Upper lobe of left lung (tissue), 6 donors: Measurements from ENCODE around the gene RPS14. TPM values are rescaled to one million over a fixed set of nuclear protein-coding genes. Genes with fewer than 3 reads are reported as not detected.
A peak's percentile ranks its signal among the peaks of the same experiment; 100 is the strongest.

ENCODE experiments used
- ATAC-seq, 2 donors: fragments of 200-7000 bp; cut with Tn5 transposase; one replicate each; pipeline ENCODE4 v1.9.1; 2022; ENCODE audit warnings: mild to moderate bottlenecking in 2 of 2, moderate library complexity in 2 of 2; ENCODE audit not compliant: low FRiP score in 2 of 2
- DNase-seq, 2 donors: peaks; one replicate each; pipeline ENCODE4 v3.0.0-alpha.2; 2019 to 2020
- H3K27ac ChIP-seq, 4 donors: fragments of 200-600 bp; sonication (generic); one replicate each; pipeline ENCODE4 v1.5.1; 2016 to 2019
- H3K27me3 ChIP-seq, 4 donors: fragments of 200-600 bp; sonication (generic); one replicate each; pipeline ENCODE4 v1.5.1; 2017 to 2019
- H3K36me3 ChIP-seq, 4 donors: fragments of 200-600 bp; sonication (generic); one replicate each; pipeline ENCODE4 v1.5.1; 2016 to 2019
- H3K4me1 ChIP-seq, 4 donors: fragments of 200-600 bp; sonication (generic); one replicate each; pipeline ENCODE4 v1.5.1; 2018 to 2019
- H3K4me3 ChIP-seq, 4 donors: fragments of 200-600 bp; sonication (generic); one replicate each; pipeline ENCODE4 v1.5.1; 2017 to 2019; ENCODE audit warnings: mild to moderate bottlenecking in 2 of 4, moderate library complexity in 1 of 4
- H3K9me3 ChIP-seq, 4 donors: fragments of 200-600 bp; sonication (generic); one replicate each; pipeline ENCODE4 v1.5.1; 2018 to 2019
- CTCF ChIP-seq, 6 experiments: fragments of 450-650 bp in 4 of 6; fragments of 200-600 bp in 2 of 6; sonication (generic) in 2 of 6; IDR thresholded peaks; one replicate each; pipeline ENCODE4 v1.5.1; 2016 to 2019; ENCODE audit warnings: antibody characterized with exemption in 6 of 6
- EP300 ChIP-seq, 4 donors: sonication (generic); formaldehyde crosslinking; IDR thresholded peaks; one replicate each; pipeline ENCODE4 v1.5.1; 2017; ENCODE audit warnings: antibody characterized with exemption in 4 of 4, control low read depth in 2 of 4
- POLR2A ChIP-seq, 4 donors: fragments of 450-650 bp; IDR thresholded peaks; one replicate each; pipeline ENCODE4 v1.5.1; 2016 to 2017; ENCODE audit warnings: antibody characterized with exemption in 4 of 4, mild to moderate bottlenecking in 2 of 4
- POLR2AphosphoS5 ChIP-seq, 2 donors: sonication (generic); formaldehyde crosslinking; IDR thresholded peaks; one replicate each; pipeline ENCODE4 v1.5.1; 2017; ENCODE audit warnings: antibody characterized with exemption in 2 of 2
- WGBS, 2 donors: methylation state at CpG; one replicate each; pipeline ENCODE4 v1.1.5; 2017 to 2018; 5-methylcytosine and 5-hydroxymethylcytosine counted together
- total RNA-seq, 6 donors: library from RNA; depleted of rRNA in 4 of 6; stranded (reverse); fragments of >200 nt in 4 of 6; gene quantifications; one replicate each; pipeline versions ENCODE4 v1.1.0 to v1.2.1, GENCODE V29; 2016 to 2021
- donor health status: DM: no; HTN: no; CAD: no; lungs with moderate emphysema.
- donor health status: DM: no; HTN: yes; CAD: no; lungs with severe emphysema.

RPS14 gene
- total RNA-seq, 6 donors from 2014 or later, result 806 to 1,982 (median 1,727) TPM

GRCh38 chr5:150487199-150488061, 37.9 kb upstream of the RPS14 start:
- Histone ChIP-seq H3K9me3 (no peaks in the 10 kb centered on the region), H3K27me3 (no peaks in the 10 kb centered on the region), H3K27ac (peak overlapping the region; percentile 94 to 99 (median 98)), H3K4me3 (peak overlapping the region; percentile 51 to 90 (median 82)), H3K4me1 (peaks cover 55 to 68% (median 65%) of the 10 kb centered on the region in 4 donors), H3K36me3 (no peaks in the 10 kb centered on the region)
- ATAC-seq (peak; percentile 8 to 25), DNase-seq (peak in 1 of 2 donors; percentile 71)
- WGBS, 2 donors, result 33 to 40% methylated on average over 10 of the region's 10 CpGs
- peak in 1 of 6 experiments; percentile 27 for TF ChIP-seq CTCF (IDR thresholded peaks at IDR 0.05)
- TF ChIP-seq POLR2A (IDR thresholded peaks at IDR 0.05), result peak in 1 of 4 donors; percentile 18
- no peak for TF ChIP-seq EP300 (IDR thresholded peaks at IDR 0.05)
- TF ChIP-seq POLR2AphosphoS5 (IDR thresholded peaks at IDR 0.05), result peak in 1 of 2 donors; percentile 49

- no peaks in the 10 kb centered on the region for H3K27me3 ChIP-seq
- TF ChIP-seq EP300 (IDR thresholded peaks at IDR 0.05), result no peak
- TF ChIP-seq POLR2A (IDR thresholded peaks at IDR 0.05), result peak in 1 of 4 donors; percentile 19
- TF ChIP-seq POLR2AphosphoS5 (IDR thresholded peaks at IDR 0.05), result peak in 1 of 2 donors; percentile 15
- TF ChIP-seq CTCF (IDR thresholded peaks at IDR 0.05), result peak in 4 of 6 experiments; percentile 4 to 56 (median 29)
- peaks cover 47 to 61% (median 57%) of the 10 kb centered on the region in 4 donors for H3K4me1 ChIP-seq
- H3K4me3 ChIP-seq, result peak overlapping the region; percentile 78 to 90 (median 88)
- H3K9me3 ChIP-seq, result no peaks in the 10 kb centered on the region
- WGBS, 2 donors, result 3 to 8% methylated on average over 2 to 25 of the region's 60 CpGs
- peak in 1 of 2 donors; percentile 80 for DNase-seq
- peak; percentile 37 to 44 for ATAC-seq
- H3K27ac ChIP-seq, result peak overlapping the region; percentile 94 to 99 (median 98)
- H3K36me3 ChIP-seq, result no peaks in the 10 kb centered on the region
These were observed 37.1 kb upstream of the RPS14 start for GRCh38 chr5:150486402-150487198.

- DNase-seq (peak; percentile 62 to 92), ATAC-seq (peak in 1 of 2 donors; percentile 78)
- 5% methylated on average over 10 of the region's 90 CpGs; no CpG with 5 or more reads in 1 of the 2 donors for WGBS, 2 donors
- Histone ChIP-seq H3K4me3 (peak overlapping the region; percentile 78 to 90 (median 88)), H3K36me3 (no peaks in the 10 kb centered on the region), H3K27ac (peak overlapping the region; percentile 94 to 99 (median 98)), H3K4me1 (peaks cover 40 to 54% (median 50%) of the 10 kb centered on the region in 4 donors), H3K27me3 (no peaks in the 10 kb centered on the region), H3K9me3 (no peaks in the 10 kb centered on the region)
- TF ChIP-seq POLR2A (IDR thresholded peaks at IDR 0.05), result peak in 2 of 4 donors; percentile 33 to 53
- no peak for TF ChIP-seq CTCF (IDR thresholded peaks at IDR 0.05)
- TF ChIP-seq EP300 (IDR thresholded peaks at IDR 0.05), result no peak
- TF ChIP-seq POLR2AphosphoS5 (IDR thresholded peaks at IDR 0.05), result peak; percentile 45 to 63
These were observed 36.3 kb upstream of the RPS14 start for GRCh38 chr5:150485693-150486401.

- 14 to 17% methylated on average over 15 to 28 of the region's 28 CpGs for WGBS, 2 donors
- no peaks in the 10 kb centered on the region for H3K27me3 ChIP-seq
- TF ChIP-seq EP300 (IDR thresholded peaks at IDR 0.05) (no peak), POLR2AphosphoS5 (IDR thresholded peaks at IDR 0.05) (no peak), CTCF (IDR thresholded peaks at IDR 0.05) (no peak), POLR2A (IDR thresholded peaks at IDR 0.05) (no peak)
- peak overlapping the region; percentile 94 to 99 (median 98) for H3K27ac ChIP-seq
- ATAC-seq (no peak), DNase-seq (no peak)
- H3K9me3 ChIP-seq, result no peaks in the 10 kb centered on the region
- H3K4me3 ChIP-seq, result peak overlapping the region; percentile 78 to 90 (median 88)
- no peaks in the 10 kb centered on the region for H3K36me3 ChIP-seq
- peaks cover 32 to 47% (median 42%) of the 10 kb centered on the region in 4 donors for H3K4me1 ChIP-seq
These were observed 35.6 kb upstream of the RPS14 start for GRCh38 chr5:150484964-150485692.
